KBM-7 (cell line): Measurements from ENCODE around the gene P2RY2.
"Not testable (repeated sequence)": the region's sequence is repeated elsewhere in the genome, so short reads cannot be mapped to it uniquely, and the experiment has no call there.

Experiments
- DNase-seq: peaks from one replicate; pipeline ENCODE4 v3.0.0-alpha.2; 2015
- in situ Hi-C: fragments of 300-500 bp; cut with MboI; formaldehyde crosslinking; loops from 2 replicates; pipeline ENCODE4 v1.14.3; 2020; ENCODE audit warnings: low sequenced_read_pairs, low pct_unique_long_range_greater_than_20kb, mixed read lengths

Gene P2RY2

DNA sequence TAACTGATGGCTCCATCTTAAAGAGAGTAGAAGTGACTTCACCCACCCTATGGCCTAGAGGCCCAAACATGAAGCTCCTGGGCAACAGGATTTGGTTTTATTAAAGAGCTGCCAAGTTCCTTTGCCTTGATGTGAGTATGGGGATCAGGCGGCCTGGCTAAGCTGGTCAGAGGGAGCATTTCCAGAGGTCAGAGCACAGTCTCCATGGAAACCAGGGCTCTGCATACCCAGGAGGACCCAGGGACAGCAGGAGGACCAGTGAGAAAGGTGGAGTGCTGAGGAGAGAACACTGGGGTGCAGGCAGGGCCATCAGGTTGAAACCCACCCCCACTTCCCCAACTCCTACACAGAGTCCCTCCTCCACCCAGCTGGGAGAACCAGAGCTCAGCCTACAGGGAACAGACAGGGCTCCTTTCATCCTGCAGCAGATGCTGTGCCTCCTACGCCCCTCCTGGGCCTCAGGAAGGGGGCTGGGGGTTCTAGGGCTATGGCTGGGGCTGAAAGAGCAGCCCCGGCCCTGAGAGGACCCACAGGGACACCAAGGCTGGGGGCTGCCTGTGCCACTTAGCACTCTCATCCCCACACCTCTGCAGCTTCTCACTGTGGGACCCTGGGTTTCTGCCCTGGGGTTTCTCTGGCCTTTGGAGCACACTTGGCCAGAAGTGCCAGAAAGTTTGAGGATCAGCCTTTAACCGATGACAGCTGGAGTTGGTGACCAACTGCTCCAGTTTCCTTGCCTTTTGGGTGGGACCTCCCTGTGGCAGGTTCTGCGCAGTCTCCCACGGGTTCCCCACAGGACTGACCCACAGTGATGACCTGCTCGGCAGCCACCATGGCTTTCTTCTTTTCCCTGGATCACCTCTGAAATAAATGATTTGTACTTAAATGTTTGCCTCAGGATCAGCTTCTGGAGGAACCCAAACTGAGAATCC lies 40.3 kb downstream of the P2RY2 start:
- no peak for DNase-seq
- in situ Hi-C loops: no loop called here

DNA sequence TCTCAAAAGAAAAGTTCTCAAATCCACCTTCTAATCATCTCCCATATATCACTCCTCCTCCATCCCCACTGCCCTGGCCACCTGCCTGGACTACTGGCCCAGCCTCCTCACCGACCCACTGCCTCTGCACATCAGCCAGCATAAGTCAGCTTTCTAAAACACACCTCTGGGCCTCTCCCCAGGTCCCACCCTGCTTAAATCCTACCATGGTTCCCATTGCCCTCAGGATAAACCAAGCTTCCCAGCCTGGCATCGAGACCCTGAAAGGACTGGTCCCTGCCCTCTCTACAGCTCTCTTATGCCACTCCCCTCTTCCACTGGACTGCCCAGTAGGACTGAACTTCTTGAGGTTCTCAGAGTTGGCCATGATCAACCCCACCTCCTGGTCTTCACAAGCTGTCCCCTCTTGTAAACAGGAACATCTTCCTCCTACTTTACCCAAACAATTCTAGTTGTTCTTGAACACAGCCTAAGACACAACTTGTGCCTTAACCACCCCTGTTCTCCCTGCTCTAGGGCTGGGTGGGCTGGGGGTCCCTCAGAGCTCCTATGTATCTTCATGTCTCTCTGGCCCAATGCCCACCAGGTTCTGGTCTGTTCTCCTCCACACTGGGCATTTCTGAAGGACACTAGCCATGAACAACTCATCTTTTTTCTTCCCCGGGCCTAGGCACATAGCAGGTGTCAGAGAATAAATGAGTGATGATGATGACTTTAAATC lies 41.5 kb downstream of the P2RY2 start:
- no peak for DNase-seq
- in situ Hi-C loops: no loop called here

DNA sequence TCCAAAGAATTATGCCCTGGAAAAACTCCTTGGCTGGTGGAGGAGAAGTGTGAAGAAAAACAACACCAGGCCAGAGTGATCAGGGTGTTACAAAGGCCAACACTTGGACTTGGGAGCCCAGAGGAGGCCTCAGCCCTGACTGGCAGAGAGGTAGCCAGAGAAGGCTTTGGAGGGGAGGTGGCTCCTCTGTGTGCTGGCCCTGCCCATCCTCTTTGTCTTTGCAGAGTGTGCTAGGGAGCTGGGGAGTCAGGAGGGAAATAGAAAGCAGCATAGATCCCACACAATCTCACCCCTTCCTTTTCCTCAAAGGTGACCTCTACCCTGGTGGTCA lies 42.0 kb downstream of the P2RY2 start:
- DNase-seq: no peak
- in situ Hi-C loops: no loop called here

DNA sequence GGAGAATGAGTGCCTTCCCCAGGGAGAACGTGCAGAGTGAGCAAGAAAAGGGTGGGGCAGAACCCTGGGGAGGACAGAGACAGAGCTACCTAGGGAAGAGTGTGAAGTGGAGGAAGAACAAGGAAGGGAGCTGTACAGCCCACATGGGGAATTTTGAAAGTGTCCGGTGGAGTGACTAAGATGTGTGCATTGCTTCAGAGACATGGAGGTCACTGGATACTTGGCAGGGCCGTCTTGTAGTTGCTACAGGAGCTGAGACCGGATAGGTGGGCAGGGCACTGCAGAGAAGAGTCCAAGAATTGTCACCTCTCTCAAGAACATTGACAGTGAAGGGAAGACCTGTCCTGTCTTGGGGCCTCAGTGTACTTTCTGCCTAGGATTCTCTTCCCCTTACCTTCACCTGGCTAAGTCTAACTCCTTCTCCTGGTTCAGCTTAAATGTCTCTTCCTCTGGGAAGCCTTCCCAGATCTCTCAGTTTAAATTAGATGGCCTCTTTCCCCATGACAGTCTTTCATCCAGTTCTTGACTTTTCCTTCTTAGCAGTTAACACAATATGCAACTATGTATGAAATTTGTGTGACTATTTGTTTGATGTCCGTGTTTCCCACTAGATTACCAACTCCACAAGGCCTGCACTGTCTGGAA lies 44.9 kb downstream of the P2RY2 start:
- no peak for DNase-seq

DNA sequence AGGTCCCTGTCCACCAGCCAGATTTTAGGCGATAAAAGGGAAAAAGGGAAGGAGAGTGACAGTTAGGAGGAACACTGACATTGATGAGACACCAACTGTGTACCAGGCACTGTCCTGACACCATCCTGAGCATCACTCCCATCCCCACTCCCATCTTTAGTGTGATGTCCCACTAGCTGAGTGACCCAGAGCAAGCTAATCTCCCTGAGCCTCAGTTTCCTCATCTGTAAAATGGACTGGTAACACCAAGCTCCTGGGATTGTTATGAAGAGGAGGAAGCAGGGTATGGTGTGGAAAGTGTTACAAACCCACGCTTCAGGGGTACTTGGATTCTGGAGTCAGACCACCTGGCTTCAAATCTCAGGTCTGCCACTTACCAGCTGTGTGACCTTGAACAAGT lies 45.6 kb downstream of the P2RY2 start:
- in situ Hi-C loops: no loop called here
- no peak for DNase-seq

More for the DNA sequence above, 44.9 kb downstream of the P2RY2 start:
- in situ Hi-C loops: no loop called here

DNA sequence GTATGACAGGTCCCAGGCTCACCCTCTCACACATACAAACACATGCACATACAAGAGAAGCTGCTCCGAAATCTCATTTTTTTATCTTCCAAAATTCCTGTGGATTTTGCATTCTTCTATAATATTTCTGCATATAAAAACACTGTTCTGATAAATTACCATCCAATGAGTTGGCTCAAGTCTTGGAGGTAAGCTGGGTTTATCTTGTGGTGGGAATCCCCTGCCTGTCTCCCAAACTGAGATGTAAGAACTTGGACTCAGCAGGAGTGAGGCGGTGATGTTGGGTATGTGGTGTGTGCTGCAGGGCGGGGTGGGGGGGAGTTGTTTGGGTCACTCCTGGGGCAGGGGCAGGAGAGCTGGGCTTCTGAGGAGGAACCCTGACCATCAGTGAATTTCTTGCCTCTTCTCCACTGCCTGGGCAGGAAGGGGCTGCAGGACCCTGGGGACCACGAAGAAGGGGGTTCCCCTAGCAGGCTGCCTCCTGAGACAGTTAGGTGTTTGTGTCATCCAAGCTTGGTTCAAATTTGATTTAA lies 47.3 kb downstream of the P2RY2 start:
- in situ Hi-C loops: no loop called here
- no peak for DNase-seq

DNA sequence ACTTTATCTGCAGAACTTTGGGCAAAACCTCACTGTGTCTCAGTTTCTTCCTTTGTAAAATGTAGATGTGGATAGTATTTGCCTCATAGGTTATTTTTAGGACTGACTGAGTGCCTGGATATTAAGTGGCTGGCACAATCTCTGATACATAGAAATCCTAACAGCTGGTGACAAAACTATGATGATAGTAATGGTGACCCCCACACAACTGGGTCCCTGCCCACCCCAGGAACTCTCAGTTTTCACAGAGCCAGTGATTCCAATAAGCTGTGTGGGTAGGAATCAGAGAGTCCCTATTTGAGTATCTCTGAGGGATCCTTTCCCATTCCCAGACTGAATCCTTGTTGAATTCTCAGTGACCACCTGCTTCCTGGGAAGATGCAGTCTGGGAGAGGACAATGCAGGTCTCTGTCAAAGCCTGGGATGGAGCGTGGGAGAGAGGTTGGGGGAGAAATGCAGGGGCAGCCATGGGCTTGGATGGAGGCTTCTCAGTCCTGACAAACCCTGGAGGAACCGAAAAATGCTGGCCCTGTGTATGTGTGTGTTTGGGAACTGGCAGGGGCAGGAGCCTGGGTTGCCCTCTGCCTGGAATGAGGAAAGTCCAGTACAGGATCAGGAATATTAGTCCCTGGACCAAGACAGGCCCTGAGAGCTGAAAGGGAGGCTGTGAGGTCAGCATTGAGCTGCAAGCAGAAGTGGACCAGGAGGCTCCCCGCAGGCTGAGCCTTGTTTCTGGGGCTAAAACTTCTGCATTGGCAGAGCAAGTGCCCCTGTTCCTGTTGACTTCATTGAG lies 48.0 kb downstream of the P2RY2 start:
- no peak for DNase-seq
- in situ Hi-C loops: no loop called here

DNA sequence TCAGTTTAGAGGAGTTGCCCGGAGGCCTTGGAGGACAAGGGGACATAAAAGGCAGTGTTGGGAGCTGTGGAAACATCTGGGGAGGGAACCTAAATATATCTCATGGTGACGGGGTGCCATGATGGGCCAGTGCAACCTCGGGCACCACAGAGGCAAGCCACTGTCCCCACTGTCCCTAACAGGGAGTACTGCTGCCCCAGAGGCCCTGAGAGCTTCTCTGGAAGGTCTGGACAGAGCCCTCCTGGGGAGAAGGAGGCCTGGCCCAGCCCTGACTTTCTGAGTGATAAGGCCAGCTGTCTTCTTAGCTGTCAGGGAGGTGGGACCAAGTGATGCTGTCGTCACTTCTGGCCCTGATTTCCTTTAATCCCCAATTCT lies 48.6 kb downstream of the P2RY2 start:
- no peak for DNase-seq
- in situ Hi-C loops: no loop called here

DNA sequence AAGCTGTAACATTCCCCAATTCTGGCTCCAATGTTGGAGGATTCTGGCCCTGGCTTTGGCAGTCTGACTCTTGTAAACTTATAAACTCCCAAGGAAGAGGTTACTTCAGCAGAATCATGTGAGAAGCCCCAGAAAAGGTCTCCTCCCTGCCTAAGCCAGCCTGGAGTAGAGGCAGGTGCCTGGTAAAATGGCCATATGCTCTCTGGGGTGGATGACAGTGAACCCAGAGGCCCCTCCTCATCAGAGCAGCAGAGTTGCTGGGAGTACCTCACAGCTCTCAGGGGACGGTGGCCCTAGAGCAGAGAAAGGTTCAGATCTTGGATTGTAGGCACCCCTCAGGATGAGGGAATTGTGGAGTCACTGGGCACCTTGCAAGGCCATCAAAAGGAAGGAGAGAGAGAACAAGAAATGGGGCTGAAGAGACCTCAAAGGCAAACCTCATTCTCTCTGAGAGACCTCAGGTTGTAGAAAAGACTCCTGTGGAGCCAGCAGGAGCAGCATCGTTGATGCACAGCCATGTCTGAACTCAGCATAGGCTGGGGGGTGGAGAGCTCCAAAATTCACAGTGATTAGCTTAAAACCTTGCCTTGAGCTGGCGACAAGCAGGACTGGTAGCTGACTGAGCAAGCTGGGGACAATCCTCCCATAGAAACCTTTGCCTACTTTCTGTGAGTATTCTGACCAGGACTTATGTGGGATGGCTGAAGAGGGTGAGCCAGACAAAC lies 49.2 kb downstream of the P2RY2 start:
- in situ Hi-C loops: no loop called here
- no peak for DNase-seq

DNA sequence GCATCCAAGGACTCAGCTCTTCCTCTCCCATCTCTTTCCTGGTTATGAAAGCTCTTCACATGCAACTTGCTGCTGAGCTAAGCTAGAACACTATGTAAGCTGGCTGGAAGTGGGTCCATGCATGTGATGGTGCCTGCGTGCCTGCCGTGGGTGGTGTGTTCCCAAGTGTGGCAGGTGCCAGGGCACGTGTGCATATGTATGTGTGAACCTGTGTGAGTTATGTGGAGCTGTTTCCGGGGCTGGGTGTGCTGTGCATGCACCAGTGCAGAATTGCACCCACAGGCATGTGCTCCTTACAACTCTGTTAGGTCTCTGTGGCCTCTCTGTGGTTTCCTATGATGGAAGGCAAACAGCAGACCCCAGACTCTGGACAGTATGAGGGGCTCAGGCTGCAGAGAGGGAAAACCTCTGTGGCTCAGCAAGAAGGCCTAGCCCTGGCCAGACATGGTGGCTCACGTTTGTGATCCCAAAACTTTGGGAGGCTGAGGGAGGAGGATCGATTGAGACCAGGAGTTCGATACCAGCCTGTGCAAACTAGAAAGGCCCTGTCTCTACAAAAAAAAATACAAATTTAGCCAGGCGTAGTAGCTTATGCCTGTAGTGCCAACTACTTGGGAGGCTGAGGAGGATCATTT lies 49.9 kb downstream of the P2RY2 start:
- DNase-seq: no peak
- in situ Hi-C loops: no loop called here

DNA sequence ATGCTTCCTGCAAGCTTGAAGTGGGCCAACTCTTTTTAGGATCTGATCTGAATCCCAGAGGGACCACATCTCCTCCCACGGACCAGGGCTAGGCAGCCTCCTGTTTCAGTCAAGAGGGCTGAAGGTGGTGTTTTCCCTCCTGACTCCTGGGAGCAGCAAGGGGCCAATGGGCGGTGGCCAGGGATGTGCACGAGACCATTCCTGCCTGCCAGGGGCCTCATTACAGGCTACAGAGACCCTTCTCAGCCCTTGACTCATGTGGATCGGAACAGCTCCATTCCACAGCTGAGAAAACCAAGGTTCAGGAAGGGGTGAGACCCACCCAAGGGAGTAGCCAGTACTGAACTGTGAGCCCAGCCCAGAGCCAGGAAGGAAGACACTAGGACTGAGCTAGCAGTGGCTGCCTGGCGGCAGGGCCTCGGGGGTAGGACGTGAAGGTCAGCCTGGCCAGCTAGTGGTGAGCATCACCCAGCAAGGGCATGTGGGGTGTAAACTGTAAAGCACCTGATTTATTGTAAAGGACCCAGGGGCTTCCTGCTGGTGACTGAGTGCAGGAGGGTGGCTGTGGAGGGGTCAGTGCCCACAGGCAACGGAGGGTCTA lies 50.7 kb downstream of the P2RY2 start:
- no peak for DNase-seq
- in situ Hi-C loops: no loop called here

DNA sequence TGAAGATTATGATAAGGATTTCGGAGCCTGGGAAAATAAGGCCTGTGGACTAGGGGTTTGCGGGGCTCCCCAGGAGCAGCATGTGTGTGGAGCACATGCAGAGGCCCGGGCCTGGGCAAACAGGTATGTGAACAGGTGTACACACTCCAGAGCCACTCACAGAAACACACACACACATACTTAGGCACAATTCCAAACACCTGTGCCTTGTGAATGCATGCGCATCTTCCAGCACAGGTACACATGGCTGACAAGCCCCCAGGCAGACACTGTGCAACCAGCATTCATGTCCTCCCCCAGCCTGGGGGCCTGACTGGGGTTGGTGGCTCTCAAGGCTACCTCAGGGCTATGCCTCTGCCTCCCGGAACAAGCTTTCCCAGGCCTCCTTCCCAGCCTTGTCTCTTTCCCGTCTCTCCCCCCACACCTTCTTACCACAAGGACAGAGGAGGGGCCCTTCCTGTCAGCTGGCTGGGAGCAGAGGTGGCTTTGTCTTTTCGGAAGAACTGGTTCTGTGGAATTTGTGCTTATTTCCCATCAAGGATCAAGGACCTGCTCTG lies 51.5 kb downstream of the P2RY2 start:
- in situ Hi-C loops: no loop called here
- DNase-seq: no peak

DNA sequence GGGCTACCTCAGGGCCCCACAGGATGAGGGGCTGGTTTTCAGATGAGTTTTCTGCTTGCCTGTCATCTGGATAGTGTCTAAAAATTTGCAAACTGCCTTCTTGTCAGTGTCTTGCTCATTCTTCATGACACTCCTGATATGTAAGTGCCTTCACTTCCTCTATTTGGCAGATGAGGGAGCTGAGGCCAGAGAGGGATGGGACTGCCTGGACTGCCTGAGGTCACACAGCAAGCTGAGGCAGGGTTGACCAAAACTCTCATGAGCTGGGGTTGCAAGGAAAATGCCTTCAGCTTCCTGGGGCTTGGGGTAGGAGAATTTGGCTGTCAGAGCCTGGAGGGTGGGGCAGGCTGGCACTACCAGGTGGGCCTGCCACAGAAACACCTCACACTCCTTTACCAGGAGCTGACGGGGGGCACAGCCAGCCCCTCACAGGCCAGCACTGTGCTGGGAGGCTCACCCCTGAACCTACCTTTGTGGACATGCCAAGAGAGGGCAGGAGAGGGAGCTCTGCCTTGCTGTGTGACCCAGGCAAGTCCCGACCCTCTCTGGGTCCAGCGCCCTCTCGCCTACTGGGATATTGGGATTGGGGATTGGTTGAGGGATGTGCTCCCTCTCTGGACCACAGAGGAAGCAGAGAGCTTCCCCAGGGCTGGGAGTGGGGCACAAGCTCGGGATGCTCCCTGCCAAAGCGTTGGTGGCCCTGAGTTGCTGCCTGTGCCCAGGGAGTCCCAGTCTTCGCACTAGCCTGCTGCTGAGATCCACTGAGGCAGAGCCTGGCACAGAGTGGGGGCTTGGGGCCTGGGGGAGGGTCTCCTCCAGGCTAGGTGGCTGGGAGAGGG lies 52.2 kb downstream of the P2RY2 start:
- no peak for DNase-seq
- in situ Hi-C loops: no loop called here

DNA sequence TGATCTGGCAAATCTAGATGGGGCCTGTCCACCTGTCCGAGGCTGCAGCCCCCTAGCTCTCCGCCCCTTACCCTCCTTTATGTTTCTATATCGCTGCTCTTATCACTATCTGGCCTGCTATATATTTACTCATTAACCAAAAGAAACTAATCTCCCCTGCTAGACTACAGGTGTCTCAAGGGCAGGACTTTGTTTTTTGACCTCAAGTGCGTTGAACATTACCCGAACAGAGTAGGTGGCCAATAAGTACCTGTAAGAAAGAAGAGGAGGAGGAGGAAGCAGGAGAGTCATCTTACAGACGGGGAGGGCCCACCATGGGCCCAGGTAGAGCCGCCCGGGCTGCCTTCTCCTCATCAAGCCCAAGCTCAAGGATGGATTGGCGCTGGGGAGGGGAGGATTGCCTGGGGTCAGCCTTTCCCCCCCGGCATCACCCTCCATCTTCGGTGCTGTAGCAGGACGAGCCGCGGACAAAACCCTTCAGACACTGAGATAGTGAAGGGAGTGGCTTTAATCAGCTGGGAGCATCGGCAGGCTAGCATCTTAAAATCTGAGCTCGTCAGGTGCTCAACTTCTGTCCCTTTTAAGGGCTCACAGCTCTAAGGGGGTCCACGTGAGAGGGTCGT lies 52.9 kb downstream of the P2RY2 start:
- in situ Hi-C loops: no loop called here
- DNase-seq: no peak

DNA sequence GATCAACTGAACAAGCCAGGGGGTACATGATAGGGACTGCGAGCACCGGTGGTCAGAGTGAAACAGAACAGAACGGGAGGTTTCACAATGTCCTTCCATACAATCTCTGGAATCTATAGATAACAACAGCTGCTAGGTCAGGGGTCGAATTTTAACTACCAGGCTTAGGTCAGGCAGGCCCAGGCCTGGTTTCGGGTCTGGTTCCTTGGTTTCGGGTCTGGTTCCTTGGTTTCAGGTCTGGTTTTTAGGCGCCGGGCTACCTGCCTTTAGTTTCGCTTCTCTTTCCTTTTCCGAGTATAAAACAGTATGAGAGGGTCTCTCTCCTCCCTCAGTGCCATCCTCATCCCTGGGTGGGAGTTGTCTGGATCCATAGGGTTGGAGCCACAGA lies 53.4 kb downstream of the P2RY2 start:
- DNase-seq, in situ Hi-C loops: not testable (repeated sequence)

DNA sequence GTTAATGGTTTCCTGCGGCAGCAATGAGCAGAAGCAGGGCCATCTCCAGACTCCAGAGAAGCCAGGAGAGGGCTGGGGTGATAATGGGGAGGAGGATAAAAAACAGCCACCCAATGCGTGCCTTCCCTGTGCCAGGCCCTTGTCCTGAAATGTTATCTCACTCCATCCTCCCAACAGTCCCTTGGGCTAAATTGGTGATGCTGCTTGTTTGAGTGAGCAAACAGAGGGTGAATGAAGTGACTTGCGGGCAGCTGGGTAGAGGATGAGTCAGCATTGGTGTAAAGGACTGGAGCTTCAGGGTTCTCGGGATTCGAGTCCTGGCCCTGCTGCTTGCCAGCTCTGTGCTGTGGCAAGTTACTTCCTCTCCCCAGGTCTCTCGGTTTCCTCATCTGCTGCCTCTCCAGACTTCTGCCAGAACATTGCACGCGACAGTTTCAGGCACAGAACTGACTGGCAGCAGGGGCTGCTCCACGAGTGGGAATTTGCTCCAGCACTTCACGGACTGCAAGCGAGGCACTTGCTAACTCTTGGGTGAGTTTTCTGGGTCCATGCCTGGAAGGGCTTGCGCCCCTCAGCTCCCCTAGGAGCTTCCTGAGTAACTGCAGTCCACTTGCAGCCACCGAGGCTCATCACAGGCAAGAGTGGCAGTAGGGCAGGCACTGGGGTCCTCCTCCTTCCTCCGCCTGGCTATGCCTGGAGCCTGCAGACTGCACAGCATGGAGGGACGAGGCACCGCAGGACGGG lies 54.0 kb downstream of the P2RY2 start, which contains the start of gene P2RY6:
TSS of gene P2RY6 (plus strand) at position 403 of the 744 bp plus-strand sequence. CDS start 24,181 bp downstream, outside the sequence.
- in situ Hi-C loops: no loop called here
- DNase-seq: peak; percentile 93
